Lower leg skin (tissue), 3 donors: ENCODE results near the gene FIBCD1.

Source experiments
- CTCF ChIP-seq, 3 donors: fragments of 450-650 bp; IDR thresholded peaks; one replicate each; pipeline ENCODE4 v1.5.1; 2016; ENCODE audit warnings: antibody characterized with exemption in 3 of 3, mild to moderate bottlenecking in 3 of 3, moderate library complexity in 2 of 3
- POLR2A ChIP-seq, 2 donors: fragments of 450-650 bp; IDR thresholded peaks; one replicate each; pipeline ENCODE4 v1.6.1; 2016 to 2017; ENCODE audit warnings: antibody characterized with exemption in 2 of 2, mild to moderate bottlenecking in 1 of 2, moderate library complexity in 1 of 2

GRCh38 chr9:130867556-130867955, 71.5 kb downstream of the FIBCD1 start:
- no peak for TF ChIP-seq CTCF (IDR thresholded peaks at IDR 0.05)
- no peak for TF ChIP-seq POLR2A (IDR thresholded peaks at IDR 0.05)
